DOHH2 (cell line): ENCODE data around the gene DNAL4.

Experiments
- H3F3A ChIP-seq: fragments of 200-600 bp; sonication (generic), shearing (Covaris generic); 2 replicates; pipeline ENCODE4 v1.6.0; 2016; ENCODE audit warnings: antibody characterized with exemption, mild to moderate bottlenecking; ENCODE audit not compliant: control insufficient read depth, insufficient read depth
- H3K27ac ChIP-seq: fragments of 200-600 bp; sonication (generic); 2 replicates; pipeline ENCODE4 v1.5.1; 2014; ENCODE audit warnings: low read depth, mild to moderate bottlenecking, low read length, moderate library complexity
- H3K27me3 ChIP-seq: fragments of 200-600 bp; sonication (generic); 2 replicates; pipeline ENCODE4 v1.6.1; 2014; ENCODE audit warnings: mild to moderate bottlenecking, low read length, mixed read lengths; ENCODE audit not compliant: control insufficient read depth
- H3K36me3 ChIP-seq: fragments of 200-600 bp; sonication (generic); 2 replicates; pipeline ENCODE4 v1.6.1; 2014; ENCODE audit warnings: mild to moderate bottlenecking, low read length, moderate library complexity, mixed read lengths; ENCODE audit not compliant: control insufficient read depth
- H3K4me1 ChIP-seq: fragments of 200-600 bp; sonication (generic); 2 replicates; pipeline ENCODE4 v1.6.1; 2014; ENCODE audit warnings: mild to moderate bottlenecking, low read length, mixed read lengths; ENCODE audit not compliant: control insufficient read depth
- H3K4me2 ChIP-seq: fragments of 200-600 bp; sonication (generic); 2 replicates; pipeline ENCODE4 v1.6.0; 2014; ENCODE audit warnings: mild to moderate bottlenecking, low read length, moderate library complexity
- H3K4me3 ChIP-seq: fragments of 200-600 bp; sonication (generic); 2 replicates; pipeline ENCODE4 v1.5.1; 2014; ENCODE audit warnings: mild to moderate bottlenecking, low read length, mixed read lengths
- H3K79me2 ChIP-seq: fragments of 200-600 bp; sonication (generic); 2 replicates; pipeline ENCODE4 v1.6.1; 2014; ENCODE audit warnings: mild to moderate bottlenecking, low read length, mixed read lengths; ENCODE audit not compliant: control insufficient read depth
- H3K9me2 ChIP-seq: fragments of 200-600 bp; sonication (generic); replicated peaks from 2 replicates; pipeline ENCODE4 v1.6.1; 2014; ENCODE audit warnings: mild to moderate bottlenecking, low read length, mixed read lengths; ENCODE audit not compliant: control insufficient read depth
- H3K9me3 ChIP-seq: fragments of 200-600 bp; sonication (generic); 2 replicates; pipeline ENCODE4 v1.6.1; 2014; ENCODE audit warnings: antibody characterized with exemption, low read length, mixed read lengths; ENCODE audit not compliant: control insufficient read depth, insufficient read depth
- H4K20me1 ChIP-seq: fragments of 200-600 bp; sonication (generic); 2 replicates; pipeline ENCODE4 v1.6.0; 2014; ENCODE audit warnings: low read depth, mild to moderate bottlenecking, antibody characterized with exemption, low read length, moderate library complexity; ENCODE audit not compliant: control insufficient read depth, insufficient read depth
- CTCF ChIP-seq: fragments of 200-600 bp; sonication (generic); IDR thresholded peaks from one replicate; pipeline ENCODE4 v1.5.1; 2014; ENCODE audit warnings: antibody characterized with exemption, mild to moderate bottlenecking, low read depth, low read length; ENCODE audit not compliant: poor library complexity, severe bottlenecking
- EZH2phosphoT487 ChIP-seq: fragments of 200-600 bp; sonication (generic); IDR thresholded peaks from 2 replicates; pipeline ENCODE4 v1.6.1; 2017; ENCODE audit warnings: borderline replicate concordance, mild to moderate bottlenecking, antibody characterized with exemption, low read length, moderate library complexity, mixed read lengths

The DNAL4 gene

GRCh38 chr22:38784035-38784434 lies 9.9 kb downstream of the DNAL4 start:
- Histone ChIP-seq H3K4me3 (no peak overlapping the region), H3K27ac (no peak overlapping the region), H3K4me1 (peaks cover 3% of the 10 kb centered on the region; the same call in 1 of the 2 replicates), H3F3A (no peaks in the 10 kb centered on the region), H3K27me3 (no peaks in the 10 kb centered on the region), H4K20me1 (no peaks in the 10 kb centered on the region), H3K36me3 (no peaks in the 10 kb centered on the region), H3K79me2 (no peaks in the 10 kb centered on the region), H3K9me2 (no peaks in the 10 kb centered on the region), H3K9me3 (no peaks in the 10 kb centered on the region), H3K4me2 (no peak overlapping the region)
- TF ChIP-seq CTCF (no peak), EZH2phosphoT487 (no peak)

GRCh38 chr22:38783095-38783615 lies 10.8 kb downstream of the DNAL4 start:
- no peak for TF ChIP-seq CTCF
- TF ChIP-seq EZH2phosphoT487, result no peak
- Histone ChIP-seq H3F3A (no peaks in the 10 kb centered on the region), H3K79me2 (no peaks in the 10 kb centered on the region), H3K4me1 (peaks cover 3% of the 10 kb centered on the region; the same call in 1 of the 2 replicates), H3K36me3 (no peaks in the 10 kb centered on the region), H4K20me1 (no peaks in the 10 kb centered on the region), H3K9me2 (no peaks in the 10 kb centered on the region), H3K4me3 (no peak overlapping the region), H3K4me2 (no peak overlapping the region), H3K27me3 (no peaks in the 10 kb centered on the region), H3K27ac (no peak overlapping the region), H3K9me3 (no peaks in the 10 kb centered on the region)

GRCh38 chr22:38782402-38783094 lies 11.4 kb downstream of the DNAL4 start:
- no peak overlapping the region for H3K27ac ChIP-seq
- no peaks in the 10 kb centered on the region for H3K79me2 ChIP-seq
- no peak overlapping the region for H3K4me2 ChIP-seq

More at GRCh38 chr22:38782402-38783094, 11.4 kb downstream of the DNAL4 start:
- no peak for TF ChIP-seq CTCF
- TF ChIP-seq EZH2phosphoT487, result no peak
- Histone ChIP-seq H3K9me2 (no peaks in the 10 kb centered on the region), H3K4me3 (no peak overlapping the region), H3K4me1 (peaks cover 3% of the 10 kb centered on the region; the same call in 1 of the 2 replicates), H4K20me1 (no peaks in the 10 kb centered on the region), H3F3A (no peaks in the 10 kb centered on the region), H3K36me3 (no peaks in the 10 kb centered on the region), H3K9me3 (no peaks in the 10 kb centered on the region), H3K27me3 (no peaks in the 10 kb centered on the region)
